Left renal pelvis (tissue), 4 donors: ENCODE results near the gene RGS17. TPM values are rescaled to one million over a fixed set of nuclear protein-coding genes. Genes with fewer than 3 reads are reported as not detected.
"Not testable (repeated sequence)": the region's sequence is repeated elsewhere in the genome, so short reads cannot be mapped to it uniquely, and the experiment has no call there.

Experiments
- DNase-seq, 4 donors: peaks; one replicate each; pipeline ENCODE4 v3.0.0-alpha.2; 2013; ENCODE audit warnings: low read depth in 4 of 4, low spot score in 3 of 4
- polyA plus RNA-seq, 4 donors: library from polyadenylated mRNA; unstranded; fragments of 120-200 nt; gene quantifications; one replicate each; pipeline ENCODE4 v1.2.1, GENCODE V29; 2013; ENCODE audit not compliant: insufficient read length in 4 of 4

Gene RGS17
- polyA plus RNA-seq, 4 donors: 2.3 to 4.1 (median 3.2) TPM

DNA sequence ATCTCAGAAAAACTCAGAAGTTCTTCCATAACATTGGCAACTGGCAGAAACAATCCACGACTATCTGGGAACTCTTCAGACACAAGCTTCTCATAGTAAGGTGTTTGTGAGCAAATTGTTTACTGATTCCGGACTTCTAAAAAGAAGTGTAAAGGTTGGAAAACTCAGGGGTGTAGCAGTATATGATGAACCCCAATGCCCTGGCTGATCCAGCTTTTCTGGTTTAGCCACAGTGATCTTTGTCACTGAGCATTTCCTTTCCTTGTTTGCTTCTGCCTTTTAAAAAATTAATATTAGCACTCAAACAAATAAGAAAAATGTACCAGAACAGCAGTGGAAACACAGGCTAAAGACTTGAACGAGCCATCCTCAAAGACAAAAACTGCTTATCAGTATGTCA is 4.9 kb downstream of the RGS17 start:
- DNase-seq: no peak

- no peak for DNase-seq
Measured at GRCh38 chr6:153125032-153125431, 6.0 kb downstream of the RGS17 start.

DNA sequence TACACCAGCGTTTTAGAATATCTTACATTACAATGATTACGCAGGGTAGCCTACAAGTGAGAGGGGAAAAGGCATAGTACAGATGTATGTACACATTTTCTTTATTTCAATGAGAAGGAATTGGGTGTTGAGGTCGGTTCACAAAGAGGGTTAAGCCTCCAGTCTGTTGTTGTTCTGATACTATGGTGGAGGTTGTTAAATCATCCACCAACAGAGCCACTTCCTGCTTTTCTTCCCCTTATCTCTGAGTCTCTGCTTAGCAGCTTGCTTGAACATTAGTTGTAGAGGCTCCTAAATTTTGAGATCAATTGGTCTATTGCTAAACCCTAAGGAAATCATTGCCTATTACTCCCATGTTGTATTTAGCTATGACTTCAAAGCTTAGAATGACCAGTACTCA is 7.3 kb downstream of the RGS17 start:
- no peak for DNase-seq

DNA sequence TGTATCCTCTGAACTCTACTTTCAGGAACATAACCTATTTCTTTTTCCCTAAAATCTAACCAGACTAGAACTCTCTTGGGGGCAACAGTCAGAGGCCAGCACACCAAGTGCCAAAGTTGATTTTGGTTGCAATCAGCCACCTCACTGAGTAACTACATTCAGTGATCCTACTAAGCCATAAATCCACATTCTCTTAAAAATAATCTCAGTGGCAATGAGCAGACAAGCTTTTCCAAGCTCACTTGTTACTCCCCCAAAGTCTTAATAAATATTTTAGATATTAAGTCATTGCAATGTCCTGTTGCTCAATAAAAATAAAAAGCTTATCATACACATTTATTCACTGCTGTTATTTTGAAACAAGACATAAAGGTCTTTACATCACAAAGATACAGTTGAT is 9.8 kb downstream of the RGS17 start:
- no peak for DNase-seq

GRCh38 chr6:153117986-153118879 is 12.8 kb downstream of the RGS17 start:
- DNase-seq: no peak

DNA sequence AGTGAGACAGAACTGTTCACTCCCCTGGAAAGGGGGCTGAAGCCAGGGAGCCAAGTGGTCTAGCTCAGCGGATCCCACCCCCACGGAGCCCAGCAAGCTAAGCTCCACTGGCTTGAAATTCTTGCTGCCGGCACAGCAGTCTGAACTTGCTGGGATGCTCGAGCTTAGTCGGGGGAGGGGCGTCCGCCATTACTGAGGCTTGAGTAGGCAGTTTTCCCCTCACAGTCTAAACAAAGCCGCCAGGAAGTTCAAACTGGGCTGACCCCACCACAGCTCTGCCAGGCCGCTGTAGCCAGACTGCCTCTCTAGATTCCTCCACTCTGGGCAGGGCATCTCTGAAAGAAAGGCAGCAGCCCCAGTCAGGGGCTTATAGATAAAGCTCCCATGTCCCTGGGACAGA is 20.0 kb downstream of the RGS17 start:
- DNase-seq: not testable (repeated sequence)

DNA sequence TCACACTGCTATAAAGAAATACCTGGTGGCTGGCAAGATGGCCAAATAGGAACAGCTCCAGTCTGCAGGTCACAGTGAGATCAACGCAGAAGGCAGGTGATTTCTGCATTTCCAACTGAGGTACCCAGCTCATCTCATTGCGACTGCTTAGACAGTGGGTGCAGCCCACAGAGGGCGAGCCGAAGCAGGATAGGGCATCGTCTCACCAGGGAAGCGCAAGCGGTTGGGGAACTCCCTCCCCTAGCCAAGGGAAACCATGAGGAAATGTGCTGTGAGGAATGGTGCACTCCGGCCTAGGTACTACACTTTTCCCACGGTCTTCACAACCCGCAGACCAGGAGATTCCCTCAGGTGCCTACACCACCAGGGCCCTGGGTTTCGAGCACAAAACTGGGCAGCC is 20.5 kb downstream of the RGS17 start:
- DNase-seq: not testable (repeated sequence)

- no peak for DNase-seq
Measured at GRCh38 chr6:153108315-153108714, 22.8 kb downstream of the RGS17 start.

- no peak for DNase-seq
Measured at GRCh38 chr6:153106021-153106420, 25.1 kb downstream of the RGS17 start.

- DNase-seq: no peak
Measured at GRCh38 chr6:153104220-153104619, 26.9 kb downstream of the RGS17 start.

DNA sequence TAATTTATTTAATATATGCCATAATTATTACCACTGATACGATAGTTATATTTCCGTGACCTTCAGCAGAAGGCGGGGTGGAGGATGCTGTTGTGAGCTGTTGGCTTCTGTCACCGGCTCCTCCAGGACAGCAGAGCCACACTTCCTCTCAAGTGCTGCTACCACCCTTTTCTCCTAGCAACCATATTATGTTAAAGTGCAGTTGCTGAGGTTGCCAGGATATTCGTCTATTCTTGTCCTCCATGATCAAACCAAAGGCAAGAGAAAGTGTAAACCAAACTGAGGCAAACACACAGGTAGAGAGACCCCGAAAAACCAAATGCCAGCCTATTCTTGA is 27.8 kb downstream of the RGS17 start:
- DNase-seq: no peak

DNA sequence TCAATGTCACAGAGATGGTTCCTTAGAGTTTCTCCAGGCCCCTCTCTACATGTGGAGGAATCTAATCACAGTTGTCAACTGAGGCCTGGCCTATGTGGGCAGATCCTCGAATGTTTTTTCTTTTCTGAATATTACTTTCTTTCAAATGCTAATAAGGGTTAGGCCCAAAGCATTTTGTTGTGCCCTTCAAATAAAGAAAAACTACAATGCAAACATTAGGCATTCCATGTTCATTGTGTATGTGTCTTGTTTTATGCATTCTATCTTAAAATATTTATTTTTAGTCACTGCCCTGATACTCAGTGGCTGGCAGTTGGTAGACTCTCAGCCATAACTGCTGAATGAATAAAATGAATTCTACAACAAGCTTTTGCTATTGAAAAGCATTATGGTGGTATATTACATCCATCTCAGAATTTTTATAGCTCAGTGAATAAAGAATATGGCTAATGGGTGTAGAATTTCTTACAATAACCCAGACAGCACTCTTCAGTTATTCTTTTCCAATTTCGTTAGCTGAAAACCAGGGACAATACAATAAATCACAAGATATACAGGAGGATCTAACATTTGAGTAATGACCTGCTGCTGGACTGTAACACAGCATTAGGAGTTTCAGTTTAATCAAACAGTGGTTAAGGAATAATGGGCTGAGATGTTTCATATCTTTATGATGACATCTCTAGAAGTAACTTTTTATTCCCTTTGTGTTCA is 28.3 kb downstream of the RGS17 start:
- no peak for DNase-seq

DNA sequence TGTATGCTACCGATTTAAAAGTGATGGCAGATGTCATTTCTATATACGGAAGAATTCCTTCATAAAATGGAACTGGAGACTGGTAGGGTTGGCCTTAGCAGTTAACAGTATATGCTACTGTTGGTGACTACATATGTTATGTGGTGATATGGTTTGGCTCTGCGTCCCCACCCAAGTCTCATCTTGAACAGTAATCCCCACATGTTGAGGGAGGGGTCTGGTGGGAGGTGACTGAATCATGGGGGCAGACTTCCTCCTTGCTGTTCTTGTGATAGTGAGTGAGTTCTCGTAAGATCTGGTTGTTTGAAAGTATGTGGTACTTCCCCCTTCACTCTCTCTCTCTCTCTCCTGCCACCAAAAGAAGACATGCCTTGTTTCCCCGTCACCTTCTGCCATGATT is 29.6 kb downstream of the RGS17 start:
- no peak for DNase-seq

DNA sequence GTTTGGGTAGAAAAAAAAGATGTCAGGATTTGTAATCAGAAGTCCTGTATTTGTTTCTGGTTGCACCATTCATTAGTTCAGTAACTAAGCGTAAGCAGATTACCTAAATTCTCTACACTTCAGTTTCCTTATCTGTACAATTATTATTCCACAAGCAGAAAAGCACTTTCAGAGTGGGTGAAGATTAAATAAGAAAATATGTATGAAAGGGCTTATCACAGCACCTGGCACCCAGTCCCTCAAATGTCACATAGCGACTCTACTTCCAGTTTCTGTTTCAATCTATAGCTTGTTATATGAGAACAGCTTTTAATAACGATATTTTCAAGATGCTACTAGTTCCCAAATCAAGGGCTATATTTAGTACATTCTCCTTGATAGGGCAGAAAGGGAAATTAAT is 31.4 kb downstream of the RGS17 start:
- DNase-seq: no peak

GRCh38 chr6:153096792-153097191 is 34.3 kb downstream of the RGS17 start:
- DNase-seq: no peak

GRCh38 chr6:153096031-153096430 is 35.1 kb downstream of the RGS17 start:
- no peak for DNase-seq

GRCh38 chr6:153092082-153093013 is 38.7 kb downstream of the RGS17 start:
- no peak for DNase-seq

GRCh38 chr6:153090241-153090930 is 40.7 kb downstream of the RGS17 start:
- DNase-seq: no peak

- DNase-seq: no peak
Measured at GRCh38 chr6:153088796-153089195, 42.3 kb downstream of the RGS17 start.

- DNase-seq: no peak
Measured at GRCh38 chr6:153087436-153087835, 43.6 kb downstream of the RGS17 start.
